ENCODE measurements around the gene BEND5. TPM values are rescaled to one million over a fixed set of nuclear protein-coding genes. Genes with fewer than 3 reads are reported as not detected.

The BEND5 gene
- total RNA-seq, 4 donors from 2014 or later: 1.5 to 1.9 TPM; not detected in 2

GRCh38 chr1:48695161-48695560, 81.5 kb downstream of the BEND5 start:
- no peaks in the 10 kb centered on the region for H3K27me3 ChIP-seq
- DNase-seq: no peak
- H3K27ac ChIP-seq: no peak overlapping the region
- no peaks in the 10 kb centered on the region for H3K36me3 ChIP-seq
- WGBS, 2 donors (ENCODE audit: low coverage in 1 of 2): 94 to 100% methylated on average over 1 to 2 of the region's 2 CpGs
- in situ Hi-C loops (cut with MboI; ENCODE audit: low pct_ligation_motif_present in 1 of 4, low pct_unique_long_range_greater_than_20kb in 1 of 4, low sequenced_read_pairs in 3 of 4): loop anchor here in 2 of 4 donors (25.0 kb wide), 1 partner anchor 1642 kb away; no protein-coding TSS in a partner anchor
- no peak overlapping the region for H3K4me3 ChIP-seq
- no peak for TF ChIP-seq POLR2AphosphoS5 (IDR thresholded peaks at IDR 0.05)
- TF ChIP-seq EP300 (IDR thresholded peaks at IDR 0.05; ENCODE audit: low read depth): no peak
- TF ChIP-seq POLR2A (IDR thresholded peaks at IDR 0.05): no peak
- no peaks in the 10 kb centered on the region for H3K4me1 ChIP-seq
- no peaks in the 10 kb centered on the region for H3K9me3 ChIP-seq
- intact Hi-C loops (cut with DNase I; ENCODE audit: low total_unique reads): no loop called here

DNA sequence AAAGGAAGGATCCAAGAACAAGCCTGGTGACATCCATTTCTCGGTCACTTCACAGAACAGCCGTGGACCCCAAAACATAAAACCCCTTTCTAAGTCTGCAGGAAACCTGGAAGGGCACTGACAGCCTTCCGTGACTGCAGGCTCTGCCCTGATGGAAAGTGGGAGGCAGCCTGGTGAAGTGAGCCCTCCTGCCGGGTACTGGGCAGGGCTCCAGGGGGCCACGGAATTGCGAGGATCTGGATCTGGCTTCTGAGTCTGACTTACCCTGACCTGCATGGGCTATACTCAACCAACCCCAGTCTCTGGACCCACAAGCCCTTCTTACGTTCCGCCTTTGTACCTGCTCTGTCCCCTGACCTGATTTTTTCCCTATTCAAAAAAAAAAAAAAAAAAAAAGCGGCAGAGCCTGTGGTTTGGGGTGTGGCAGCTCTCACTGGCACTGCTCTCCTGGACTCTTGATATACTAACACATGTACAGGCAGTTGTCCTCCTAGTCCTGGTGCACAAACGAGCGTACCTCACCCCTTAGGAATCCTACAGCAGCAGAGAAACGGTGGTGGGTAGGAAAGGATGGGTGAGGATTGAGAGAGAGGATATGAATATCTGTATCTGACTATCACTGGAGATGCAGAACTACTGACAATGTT, 82.9 kb downstream of the BEND5 start:
- in situ Hi-C loops (cut with MboI; ENCODE audit: low pct_ligation_motif_present in 1 of 4, low pct_unique_long_range_greater_than_20kb in 1 of 4, low sequenced_read_pairs in 3 of 4): loop anchor here in 2 of 4 donors (25.0 kb wide), 1 partner anchor 1644 kb away; no protein-coding TSS in a partner anchor
- intact Hi-C loops (cut with DNase I; ENCODE audit: low total_unique reads): no loop called here
- Histone ChIP-seq H3K36me3 (no peaks in the 10 kb centered on the region), H3K4me3 (no peak overlapping the region), H3K4me1 (no peaks in the 10 kb centered on the region), H3K9me3 (no peaks in the 10 kb centered on the region), H3K27ac (no peak overlapping the region), H3K27me3 (no peaks in the 10 kb centered on the region)
- 20 to 62% methylated on average over 1 to 12 of the region's 12 CpGs for WGBS, 2 donors (ENCODE audit: low coverage in 1 of 2)
- TF ChIP-seq POLR2A (IDR thresholded peaks at IDR 0.05): no peak
- TF ChIP-seq CTCF (IDR thresholded peaks at IDR 0.05): no peak
- TF ChIP-seq EP300 (IDR thresholded peaks at IDR 0.05; ENCODE audit: low read depth): no peak
- no peak for TF ChIP-seq POLR2AphosphoS5 (IDR thresholded peaks at IDR 0.05)
- DNase-seq: no peak

DNA sequence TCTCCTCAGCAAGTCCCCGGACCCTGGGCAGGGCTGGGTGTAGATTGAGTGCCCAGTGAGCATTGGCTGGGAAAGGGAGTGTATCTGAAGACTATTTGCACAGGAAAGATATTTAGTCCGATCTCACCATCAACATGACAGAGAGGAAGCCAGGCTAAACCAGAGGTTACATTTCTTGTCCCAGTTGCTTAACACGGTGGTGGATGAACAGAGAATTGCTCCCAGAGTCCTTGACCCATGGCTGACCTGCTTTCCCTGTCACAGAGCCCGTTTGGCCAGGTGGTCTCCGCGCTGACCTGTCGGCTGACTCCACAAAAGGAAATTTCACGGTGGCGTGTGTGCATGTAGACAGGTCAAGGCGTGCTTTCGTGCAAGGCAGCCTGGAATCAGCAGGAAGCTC, 83.5 kb downstream of the BEND5 start:
- TF ChIP-seq CTCF (IDR thresholded peaks at IDR 0.05) (no peak), EP300 (IDR thresholded peaks at IDR 0.05; ENCODE audit: low read depth) (no peak), POLR2A (IDR thresholded peaks at IDR 0.05) (no peak), POLR2AphosphoS5 (IDR thresholded peaks at IDR 0.05) (no peak)
- H3K36me3 ChIP-seq: no peaks in the 10 kb centered on the region
- H3K27me3 ChIP-seq: no peaks in the 10 kb centered on the region
- 60 to 73% methylated on average over 1 to 11 of the region's 11 CpGs for WGBS, 2 donors (ENCODE audit: low coverage in 1 of 2)
- no peaks in the 10 kb centered on the region for H3K4me1 ChIP-seq
- in situ Hi-C loops (cut with MboI; ENCODE audit: low pct_ligation_motif_present in 1 of 4, low pct_unique_long_range_greater_than_20kb in 1 of 4, low sequenced_read_pairs in 3 of 4): loop anchor here in 2 of 4 donors (25.0 kb wide), 1 partner anchor 1644 kb away; no protein-coding TSS in a partner anchor
- intact Hi-C loops (cut with DNase I; ENCODE audit: low total_unique reads): no loop called here
- no peak overlapping the region for H3K27ac ChIP-seq
- DNase-seq: no peak
- H3K4me3 ChIP-seq: no peak overlapping the region
- no peaks in the 10 kb centered on the region for H3K9me3 ChIP-seq

GRCh38 chr1:48692235-48692634, 84.5 kb downstream of the BEND5 start:
- no peaks in the 10 kb centered on the region for H3K27me3 ChIP-seq
- WGBS, 2 donors (ENCODE audit: low coverage in 1 of 2): 60 to 73% methylated on average over 1 to 9 of the region's 9 CpGs
- H3K36me3 ChIP-seq: no peaks in the 10 kb centered on the region
- H3K4me1 ChIP-seq: no peaks in the 10 kb centered on the region
- intact Hi-C loops (cut with DNase I; ENCODE audit: low total_unique reads) (no loop called here), in situ Hi-C loops (cut with MboI; ENCODE audit: low pct_ligation_motif_present in 1 of 4, low pct_unique_long_range_greater_than_20kb in 1 of 4, low sequenced_read_pairs in 3 of 4) (loop anchor here in 2 of 4 donors (25.0 kb wide), 1 partner anchor 1645 kb away; no protein-coding TSS in a partner anchor)
- TF ChIP-seq CTCF (IDR thresholded peaks at IDR 0.05) (no peak), EP300 (IDR thresholded peaks at IDR 0.05; ENCODE audit: low read depth) (no peak), POLR2A (IDR thresholded peaks at IDR 0.05) (no peak), POLR2AphosphoS5 (IDR thresholded peaks at IDR 0.05) (no peak)
- H3K4me3 ChIP-seq: no peak overlapping the region
- H3K27ac ChIP-seq: no peak overlapping the region
- no peaks in the 10 kb centered on the region for H3K9me3 ChIP-seq
- DNase-seq: no peak

Data from transverse colon (tissue), 4 donors.